Bronchial epithelial cell (primary cell): ENCODE measurements around the gene RASSF10. TPM values are rescaled to one million over a fixed set of nuclear protein-coding genes. Genes with fewer than 3 reads are reported as not detected.

Experiments
- DNase-seq: peaks from one replicate; pipeline ENCODE4 v3.0.0-alpha.2; 2010; ENCODE audit warnings: low read depth
- FAIRE-seq: peaks from 2 replicates; lab custom pipeline; 2011; peaks lifted over from hg19 to GRCh38; lab: Jason Lieb, UNC
- H3K27me3 ChIP-seq: 2 replicates; pipeline ENCODE4 v1.5.1; 2011; ENCODE audit warnings: low read length; ENCODE audit not compliant: control insufficient read depth, insufficient read depth
- H3K36me3 ChIP-seq: 2 replicates; pipeline ENCODE4 v1.5.1; 2011; ENCODE audit warnings: low read length; ENCODE audit not compliant: control insufficient read depth, insufficient read depth
- H3K4me3 ChIP-seq: 2 replicates; pipeline ENCODE4 v1.5.1; 2011; ENCODE audit warnings: mild to moderate bottlenecking, low read depth, low read length, control low read depth
- CTCF ChIP-seq: IDR thresholded peaks from 2 replicates; pipeline ENCODE4 v1.5.1; 2011; ENCODE audit warnings: mild to moderate bottlenecking, moderate library complexity, low read length, control low read depth, inconsistent platforms; ENCODE audit not compliant: insufficient read depth, severe bottlenecking
- total RNA-seq: library from RNA; depleted of rRNA; stranded (reverse); fragments of >200 nt; gene quantifications from 2 replicates; pipeline ENCODE4 v1.2.1, GENCODE V29; 2014

The RASSF10 gene
- total RNA-seq, 1 donor from 2014 or later, result 2.1 TPM

- peak; percentile 20 for TF ChIP-seq CTCF
- no peak for FAIRE-seq
- H3K27me3 ChIP-seq, result no peaks in the 10 kb centered on the region
- no peaks in the 10 kb centered on the region for H3K36me3 ChIP-seq
- H3K4me3 ChIP-seq, result no peak overlapping the region
- peak; percentile 64 for DNase-seq
Measured at GRCh38 chr11:13016415-13016814, 7.3 kb downstream of the RASSF10 start.

- FAIRE-seq, result no peak
- no peak for DNase-seq
- Histone ChIP-seq H3K4me3 (no peak overlapping the region), H3K27me3 (no peaks in the 10 kb centered on the region), H3K36me3 (no peaks in the 10 kb centered on the region)
- TF ChIP-seq CTCF, result no peak
Measured at GRCh38 chr11:13019313-13019712, 10.2 kb downstream of the RASSF10 start.

DNA sequence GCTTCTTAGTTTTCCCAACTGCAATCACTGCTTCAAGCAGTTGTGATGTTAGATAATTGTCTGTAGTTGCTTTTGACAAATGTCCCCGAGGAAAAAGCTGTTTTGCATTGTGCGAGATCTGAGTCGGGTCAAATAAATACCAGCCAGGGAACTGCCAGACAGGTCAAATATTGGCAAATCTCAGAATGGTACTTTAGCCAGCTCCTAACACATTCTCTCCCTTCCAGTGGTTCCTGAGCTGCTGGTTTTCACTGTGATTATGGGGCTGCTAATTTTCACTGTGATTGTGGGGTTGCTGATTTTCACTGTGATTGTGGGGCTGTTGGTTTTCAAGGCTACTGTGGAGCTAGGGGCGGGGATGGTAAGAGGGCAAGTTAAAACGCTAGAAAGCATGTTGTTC, 14.3 kb downstream of the RASSF10 start:
- FAIRE-seq, result no peak
- Histone ChIP-seq H3K27me3 (no peaks in the 10 kb centered on the region), H3K4me3 (no peak overlapping the region), H3K36me3 (no peaks in the 10 kb centered on the region)
- DNase-seq, result no peak
- no peak for TF ChIP-seq CTCF

DNA sequence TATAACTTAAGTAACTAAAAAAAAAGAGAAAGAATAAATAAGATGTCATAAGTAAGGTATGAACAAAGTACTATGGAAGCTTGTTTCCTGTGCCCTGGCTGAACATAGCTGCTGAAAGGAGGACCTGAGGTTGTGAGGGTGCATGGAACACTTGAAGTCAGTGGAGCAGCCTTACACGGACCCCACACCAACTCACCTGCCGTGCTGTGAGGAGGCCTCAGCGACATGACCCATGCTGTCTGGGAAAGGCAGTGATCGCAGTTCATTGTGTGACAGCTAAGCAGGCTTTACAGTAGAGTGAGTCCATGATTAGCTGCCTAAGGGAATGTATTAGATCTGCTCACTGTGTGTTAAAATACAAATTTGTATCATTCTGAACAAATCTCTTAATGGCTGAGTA, 17.6 kb downstream of the RASSF10 start:
- no peak for TF ChIP-seq CTCF
- no peak for DNase-seq
- no peaks in the 10 kb centered on the region for H3K36me3 ChIP-seq
- H3K4me3 ChIP-seq, result no peak overlapping the region
- peak; percentile 52 for FAIRE-seq
- no peaks in the 10 kb centered on the region for H3K27me3 ChIP-seq

DNA sequence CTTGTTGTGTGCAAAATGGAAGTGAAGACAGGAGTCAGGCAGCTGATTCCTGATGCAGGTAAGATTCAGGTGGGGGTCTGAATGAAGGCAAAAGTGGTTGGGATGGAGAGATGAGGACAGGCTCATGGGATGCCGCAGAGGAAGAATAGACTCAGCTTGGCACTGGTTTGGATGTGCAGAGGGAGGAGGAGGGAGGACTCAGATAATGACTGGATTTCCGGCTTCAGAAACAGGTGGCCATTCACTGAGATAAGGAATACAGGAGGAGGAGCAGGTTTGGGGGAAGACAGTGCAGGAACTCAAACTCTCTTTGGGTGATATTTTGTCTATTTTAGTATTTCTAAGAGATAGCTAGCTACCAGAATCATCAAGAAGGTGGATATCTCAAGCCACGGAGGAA, 19.2 kb downstream of the RASSF10 start:
- no peak for DNase-seq
- Histone ChIP-seq H3K36me3 (no peaks in the 10 kb centered on the region), H3K27me3 (no peaks in the 10 kb centered on the region), H3K4me3 (no peak overlapping the region)
- FAIRE-seq, result no peak
- no peak for TF ChIP-seq CTCF

DNA sequence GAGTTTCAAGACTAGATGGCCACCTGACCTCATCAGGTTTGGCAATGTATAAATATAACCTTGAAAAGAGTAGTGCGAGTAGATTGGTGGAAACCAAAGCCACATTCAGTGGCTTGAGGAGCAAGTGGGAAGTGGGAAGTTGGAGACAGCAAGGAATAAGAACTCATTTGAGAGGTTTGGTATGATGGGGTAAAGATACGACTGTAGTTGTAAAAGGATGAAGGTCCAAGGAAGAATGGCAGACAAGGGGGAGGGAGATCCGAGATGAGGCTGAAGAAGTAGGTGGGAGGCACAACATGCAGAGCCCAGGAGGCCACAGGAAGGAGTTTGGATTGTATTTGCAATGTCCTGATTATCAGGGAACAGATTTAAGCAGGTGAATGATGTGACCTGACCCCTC, 20.8 kb downstream of the RASSF10 start:
- TF ChIP-seq CTCF, result no peak
- FAIRE-seq (peak; percentile 87), DNase-seq (no peak)
- Histone ChIP-seq H3K36me3 (no peaks in the 10 kb centered on the region), H3K27me3 (no peaks in the 10 kb centered on the region), H3K4me3 (no peak overlapping the region)
